ENCODE results near the gene PEAK1.
"Not testable (repeated sequence)": the region's sequence is repeated elsewhere in the genome, so short reads cannot be mapped to it uniquely, and the experiment has no call there.

PEAK1 gene

GRCh38 chr15:77187751-77188464 lies 232.0 kb downstream of the PEAK1 start:
- TF ChIP-seq CTCF (IDR thresholded peaks at IDR 0.05; ENCODE audit: control insufficient read depth, extremely low read depth, insufficient read depth), result no peak
- H3K4me3 ChIP-seq (ENCODE audit: low read depth, low read length), result no peak overlapping the region
- DNase-seq (ENCODE audit: low read depth), result no peak

- TF ChIP-seq CTCF (IDR thresholded peaks at IDR 0.05; ENCODE audit: control insufficient read depth, extremely low read depth, insufficient read depth), result peak; percentile 66
- DNase-seq (ENCODE audit: low read depth), result peak; percentile 1
- no peak overlapping the region for H3K4me3 ChIP-seq (ENCODE audit: low read depth, low read length)
Measured at GRCh38 chr15:77186594-77187011, 233.3 kb downstream of the PEAK1 start.

- TF ChIP-seq CTCF (IDR thresholded peaks at IDR 0.05; ENCODE audit: control insufficient read depth, extremely low read depth, insufficient read depth), result no peak
- no peak for DNase-seq (ENCODE audit: low read depth)
Measured at GRCh38 chr15:77185242-77185785, 234.6 kb downstream of the PEAK1 start.

GRCh38 chr15:77184352-77184751 lies 235.6 kb downstream of the PEAK1 start:
- DNase-seq (ENCODE audit: low read depth), result peak; percentile 30
- H3K4me3 ChIP-seq (ENCODE audit: low read depth, low read length), result not testable (repeated sequence)

More at GRCh38 chr15:77185242-77185785, 234.6 kb downstream of the PEAK1 start:
- H3K4me3 ChIP-seq (ENCODE audit: low read depth, low read length), result no peak overlapping the region

GRCh38 chr15:77183066-77183465 lies 236.8 kb downstream of the PEAK1 start:
- no peak for TF ChIP-seq CTCF (IDR thresholded peaks at IDR 0.05; ENCODE audit: control insufficient read depth, extremely low read depth, insufficient read depth)
- H3K4me3 ChIP-seq (ENCODE audit: low read depth, low read length), result no peak overlapping the region
- DNase-seq (ENCODE audit: low read depth), result no peak

- no peak for DNase-seq (ENCODE audit: low read depth)
- no peak overlapping the region for H3K4me3 ChIP-seq (ENCODE audit: low read depth, low read length)
- TF ChIP-seq CTCF (IDR thresholded peaks at IDR 0.05; ENCODE audit: control insufficient read depth, extremely low read depth, insufficient read depth), result no peak
Measured at GRCh38 chr15:77181305-77182074, 238.4 kb downstream of the PEAK1 start.

- no peak overlapping the region for H3K4me3 ChIP-seq (ENCODE audit: low read depth, low read length)
- no peak for TF ChIP-seq CTCF (IDR thresholded peaks at IDR 0.05; ENCODE audit: control insufficient read depth, extremely low read depth, insufficient read depth)
- DNase-seq (ENCODE audit: low read depth), result no peak
Measured at GRCh38 chr15:77180757-77181156, 239.1 kb downstream of the PEAK1 start.
